Measurements from ENCODE around the gene LIX1.
A peak's percentile ranks its signal among the peaks of the same experiment; 100 is the strongest.

The LIX1 gene

DNA sequence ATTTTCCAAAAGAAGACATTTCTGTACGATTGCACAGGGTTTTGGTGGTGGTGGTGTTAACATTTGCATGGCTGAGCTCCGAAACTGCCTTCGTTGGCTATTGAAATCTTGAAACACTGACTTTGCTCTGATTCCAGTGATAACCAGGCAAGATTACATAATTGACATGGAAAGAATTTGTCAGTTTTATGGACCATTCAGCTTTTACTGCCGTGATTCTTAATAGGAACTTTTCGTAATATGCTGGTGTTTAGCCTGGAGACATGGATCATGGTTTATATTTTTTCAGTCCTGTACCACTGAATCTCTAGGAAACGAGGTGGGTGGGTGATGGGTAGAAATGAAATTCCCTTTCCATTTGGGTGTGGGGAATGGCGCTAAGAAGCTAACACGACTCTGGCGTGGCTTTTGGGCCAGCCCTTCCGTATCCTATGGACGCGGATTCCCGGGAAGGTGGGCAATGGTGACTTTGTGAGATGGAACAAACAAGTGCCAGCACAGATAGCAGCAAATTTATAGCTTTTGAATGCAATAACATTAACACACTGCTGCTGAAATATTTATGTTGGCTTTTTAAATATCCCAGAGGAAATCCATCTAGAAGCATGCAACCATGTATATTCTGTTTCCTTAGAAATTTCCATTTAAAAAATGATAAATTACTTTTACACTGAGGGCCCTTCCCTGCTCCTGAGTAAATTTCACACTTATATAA, 36.8 kb downstream of the LIX1 start:
- Histone ChIP-seq H3K4me1 (ENCODE audit: control insufficient read depth in 1 of 2, insufficient read depth in 2 of 2, low read length in 2 of 2) (peaks cover 4 to 6% of the 10 kb centered on the region in 2 experiments), H2BK12ac (ENCODE audit: low read length) (peak overlapping the region; percentile 68), H3K4ac (ENCODE audit: low read depth, low read length) (no peak overlapping the region), H2AFZ (ENCODE audit: insufficient read depth, low read length, poor library complexity) (no peak overlapping the region), H4K91ac (ENCODE audit: low read depth, low read length) (peak overlapping the region; percentile 80), H2BK5ac (ENCODE audit: low read depth, low read length, poor library complexity) (no peak overlapping the region), H3K14ac (ENCODE audit: low read length) (no peak overlapping the region), H3K27me3 (ENCODE audit: insufficient read depth, low read length) (no peaks in the 10 kb centered on the region), H3K23ac (ENCODE audit: low read length) (no peak overlapping the region), H4K8ac (ENCODE audit: low read depth, low read length) (no peak overlapping the region), H3K36me3 (ENCODE audit: control insufficient read depth in 1 of 2, insufficient read depth in 2 of 2, low read length in 2 of 2) (peaks cover 0 to 2% of the 10 kb centered on the region in 2 experiments), H3K4me2 (ENCODE audit: low read length) (no peak overlapping the region), H3K4me3 (ENCODE audit: low read depth, low read length) (no peak overlapping the region), H4K12ac (ENCODE audit: low read depth, low read length) (no peak overlapping the region), H3K9ac (ENCODE audit: low read length) (no peak overlapping the region), H2BK120ac (ENCODE audit: insufficient read depth, low read length, poor library complexity) (no peak overlapping the region), H2AK5ac (ENCODE audit: low read length) (no peak overlapping the region), H3K18ac (ENCODE audit: low read length) (no peak overlapping the region), H3K79me1 (ENCODE audit: low read length) (peaks cover 9% of the 10 kb centered on the region), H3K79me2 (ENCODE audit: control insufficient read depth, insufficient read depth, low read length, poor library complexity) (peaks cover 2% of the 10 kb centered on the region), H3K27ac (ENCODE audit: low read depth, low read length) (no peak overlapping the region), H3K9me3 (ENCODE audit: insufficient read depth, low read depth, low read length) (no peaks in the 10 kb centered on the region)
- peak in 1 of 2 donors; percentile 82 for DNase-seq
- WGBS (ENCODE audit: extremely low coverage, insufficient coverage, insufficient read length), result no CpG with 5 or more reads among the region's 13 CpGs

DNA sequence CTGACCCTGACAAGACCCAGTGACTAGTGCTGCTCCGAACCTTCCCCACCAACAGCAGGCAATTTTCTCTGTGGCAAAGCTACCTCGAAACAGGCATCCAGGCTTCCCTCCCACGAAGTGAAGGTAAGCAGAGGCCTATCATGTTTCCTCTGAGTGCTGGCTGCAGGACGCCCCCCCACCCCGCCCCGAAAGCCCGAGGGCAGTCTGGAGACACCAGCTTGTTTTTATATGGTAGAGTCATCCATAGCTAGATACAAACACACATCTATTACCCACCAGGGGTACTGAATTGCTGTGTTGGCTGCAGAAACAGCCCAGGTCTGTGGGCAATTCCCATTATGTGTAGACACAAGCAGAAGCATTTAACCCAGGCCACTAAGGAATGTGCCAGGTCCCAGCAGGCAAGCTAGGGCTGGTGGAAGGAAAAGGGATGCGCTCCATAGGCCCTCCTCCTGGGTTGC, 40.4 kb downstream of the LIX1 start:
- Histone ChIP-seq H3K79me2 (ENCODE audit: control insufficient read depth, insufficient read depth, low read length, poor library complexity) (peaks cover 2% of the 10 kb centered on the region), H2AFZ (ENCODE audit: insufficient read depth, low read length, poor library complexity) (no peak overlapping the region), H3K9me3 (ENCODE audit: insufficient read depth, low read depth, low read length) (no peaks in the 10 kb centered on the region), H4K12ac (ENCODE audit: low read depth, low read length) (no peak overlapping the region), H2BK12ac (ENCODE audit: low read length) (no peak overlapping the region), H4K91ac (ENCODE audit: low read depth, low read length) (peak overlapping the region; percentile 43), H3K27ac (ENCODE audit: low read depth, low read length) (peak overlapping the region; percentile 89), H2BK5ac (ENCODE audit: low read depth, low read length, poor library complexity) (peak overlapping the region; percentile 27), H3K14ac (ENCODE audit: low read length) (no peak overlapping the region), H2AK5ac (ENCODE audit: low read length) (no peak overlapping the region), H3K23ac (ENCODE audit: low read length) (no peak overlapping the region), H3K4ac (ENCODE audit: low read depth, low read length) (no peak overlapping the region), H3K36me3 (ENCODE audit: control insufficient read depth in 1 of 2, insufficient read depth in 2 of 2, low read length in 2 of 2) (no peaks in the 10 kb centered on the region), H2BK120ac (ENCODE audit: insufficient read depth, low read length, poor library complexity) (no peak overlapping the region), H3K79me1 (ENCODE audit: low read length) (peaks cover 14% of the 10 kb centered on the region), H3K9ac (ENCODE audit: low read length) (no peak overlapping the region), H3K27me3 (ENCODE audit: insufficient read depth, low read length) (no peaks in the 10 kb centered on the region), H3K4me3 (ENCODE audit: low read depth, low read length) (no peak overlapping the region), H4K8ac (ENCODE audit: low read depth, low read length) (no peak overlapping the region), H3K4me1 (ENCODE audit: control insufficient read depth in 1 of 2, insufficient read depth in 2 of 2, low read length in 2 of 2) (peaks cover 9 to 10% of the 10 kb centered on the region in 2 experiments), H3K4me2 (ENCODE audit: low read length) (no peak overlapping the region), H3K18ac (ENCODE audit: low read length) (no peak overlapping the region)
- DNase-seq, result no peak
- WGBS (ENCODE audit: extremely low coverage, insufficient coverage, insufficient read length), result no CpG with 5 or more reads among the region's 8 CpGs

DNA sequence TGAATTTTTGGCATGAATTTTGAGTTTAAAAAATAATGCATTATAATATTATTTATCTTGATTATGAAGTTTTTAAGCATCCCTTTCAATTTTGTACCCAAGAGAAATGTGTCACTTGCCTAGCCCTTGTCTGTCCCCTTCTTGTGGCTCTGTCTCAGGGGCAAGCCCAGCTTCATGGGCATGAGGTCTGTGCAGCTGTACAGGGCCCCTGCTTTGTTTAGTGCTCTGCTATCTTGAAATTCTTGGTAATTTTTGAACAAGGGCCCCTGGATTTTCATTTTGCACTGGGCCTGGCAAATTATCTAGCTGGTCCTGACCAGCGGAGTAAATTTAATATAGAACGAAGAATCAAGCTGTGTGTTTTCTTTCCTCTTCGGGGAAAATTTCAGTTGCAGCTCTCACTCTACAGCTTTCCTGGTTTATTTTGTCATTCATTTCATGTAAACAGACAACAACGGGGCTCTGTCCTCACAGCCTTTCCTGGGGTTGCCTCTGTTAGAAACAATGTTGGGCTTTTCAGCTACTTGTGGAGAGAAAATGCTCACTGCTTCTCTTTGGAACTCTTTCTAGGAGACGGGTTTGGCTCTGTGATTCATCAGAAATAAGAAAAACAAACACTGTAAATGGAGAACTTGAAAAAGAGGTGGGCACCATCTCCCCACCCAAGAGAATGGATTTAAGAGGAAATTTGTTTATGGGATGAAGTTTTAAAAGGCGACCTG, 41.1 kb downstream of the LIX1 start:
- Histone ChIP-seq H3K14ac (ENCODE audit: low read length) (peak overlapping the region; percentile 59), H3K4me2 (ENCODE audit: low read length) (no peak overlapping the region), H2BK120ac (ENCODE audit: insufficient read depth, low read length, poor library complexity) (peak overlapping the region; percentile 74), H3K27me3 (ENCODE audit: insufficient read depth, low read length) (no peaks in the 10 kb centered on the region), H3K4ac (ENCODE audit: low read depth, low read length) (no peak overlapping the region), H4K12ac (ENCODE audit: low read depth, low read length) (no peak overlapping the region), H2BK5ac (ENCODE audit: low read depth, low read length, poor library complexity) (peak overlapping the region; percentile 91), H3K9ac (ENCODE audit: low read length) (no peak overlapping the region), H3K79me2 (ENCODE audit: control insufficient read depth, insufficient read depth, low read length, poor library complexity) (peaks cover 1% of the 10 kb centered on the region), H3K4me1 (ENCODE audit: control insufficient read depth in 1 of 2, insufficient read depth in 2 of 2, low read length in 2 of 2) (peaks cover 7 to 10% of the 10 kb centered on the region in 2 experiments), H3K18ac (ENCODE audit: low read length) (no peak overlapping the region), H2AK5ac (ENCODE audit: low read length) (no peak overlapping the region), H2AFZ (ENCODE audit: insufficient read depth, low read length, poor library complexity) (no peak overlapping the region), H3K79me1 (ENCODE audit: low read length) (peaks cover 12% of the 10 kb centered on the region), H4K8ac (ENCODE audit: low read depth, low read length) (peak overlapping the region; percentile 84), H4K91ac (ENCODE audit: low read depth, low read length) (peak overlapping the region; percentile 97), H3K4me3 (ENCODE audit: low read depth, low read length) (no peak overlapping the region), H3K23ac (ENCODE audit: low read length) (no peak overlapping the region), H3K9me3 (ENCODE audit: insufficient read depth, low read depth, low read length) (no peaks in the 10 kb centered on the region), H3K27ac (ENCODE audit: low read depth, low read length) (peak overlapping the region; percentile 89), H2BK12ac (ENCODE audit: low read length) (no peak overlapping the region), H3K36me3 (ENCODE audit: control insufficient read depth in 1 of 2, insufficient read depth in 2 of 2, low read length in 2 of 2) (no peaks in the 10 kb centered on the region)
- WGBS (ENCODE audit: extremely low coverage, insufficient coverage, insufficient read length), result no CpG with 5 or more reads among the region's 6 CpGs
- no peak for DNase-seq

DNA sequence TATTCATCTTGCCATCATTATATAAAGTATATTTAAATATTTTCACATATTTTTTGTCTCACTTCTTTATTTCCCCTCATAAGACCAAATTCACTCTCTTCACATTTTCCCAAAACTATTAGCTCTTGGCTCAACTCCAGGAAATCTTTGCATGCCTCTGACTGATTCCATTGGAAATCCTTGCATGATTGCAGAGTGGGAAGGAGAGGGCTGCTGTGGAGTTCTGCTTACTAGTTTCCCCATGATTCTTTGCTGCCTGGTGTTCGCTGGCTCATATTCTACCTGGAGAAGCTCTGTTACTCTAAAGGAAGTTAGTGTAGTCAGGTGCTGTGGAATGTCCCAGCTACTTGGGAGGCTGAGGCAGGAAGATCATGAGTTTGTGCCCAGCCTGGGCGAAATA, 41.9 kb downstream of the LIX1 start:
- DNase-seq, result no peak
- no CpG with 5 or more reads among the region's 2 CpGs for WGBS (ENCODE audit: extremely low coverage, insufficient coverage, insufficient read length)
- Histone ChIP-seq H4K91ac (ENCODE audit: low read depth, low read length) (peak overlapping the region; percentile 77), H3K36me3 (ENCODE audit: control insufficient read depth in 1 of 2, insufficient read depth in 2 of 2, low read length in 2 of 2) (no peaks in the 10 kb centered on the region), H4K12ac (ENCODE audit: low read depth, low read length) (no peak overlapping the region), H2BK5ac (ENCODE audit: low read depth, low read length, poor library complexity) (no peak overlapping the region), H2BK120ac (ENCODE audit: insufficient read depth, low read length, poor library complexity) (peak overlapping the region; percentile 74), H3K4ac (ENCODE audit: low read depth, low read length) (no peak overlapping the region), H2AFZ (ENCODE audit: insufficient read depth, low read length, poor library complexity) (no peak overlapping the region), H3K4me3 (ENCODE audit: low read depth, low read length) (no peak overlapping the region), H3K14ac (ENCODE audit: low read length) (no peak overlapping the region), H3K27me3 (ENCODE audit: insufficient read depth, low read length) (no peaks in the 10 kb centered on the region), H3K4me1 (ENCODE audit: control insufficient read depth in 1 of 2, insufficient read depth in 2 of 2, low read length in 2 of 2) (peaks cover 4 to 8% of the 10 kb centered on the region in 2 experiments), H3K79me2 (ENCODE audit: control insufficient read depth, insufficient read depth, low read length, poor library complexity) (no peaks in the 10 kb centered on the region), H2AK5ac (ENCODE audit: low read length) (peak overlapping the region; percentile 44), H3K4me2 (ENCODE audit: low read length) (no peak overlapping the region), H3K9ac (ENCODE audit: low read length) (no peak overlapping the region), H3K23ac (ENCODE audit: low read length) (no peak overlapping the region), H3K18ac (ENCODE audit: low read length) (no peak overlapping the region), H3K79me1 (ENCODE audit: low read length) (peaks cover 13% of the 10 kb centered on the region), H3K27ac (ENCODE audit: low read depth, low read length) (peak overlapping the region; percentile 63), H2BK12ac (ENCODE audit: low read length) (peak overlapping the region; percentile 59), H3K9me3 (ENCODE audit: insufficient read depth, low read depth, low read length) (no peaks in the 10 kb centered on the region), H4K8ac (ENCODE audit: low read depth, low read length) (no peak overlapping the region)

Measured in trophoblast cell (in vitro differentiated cells and primary cell).